GM12878 (cell line): ENCODE measurements around the gene PDZRN4. TPM values are rescaled to one million over a fixed set of nuclear protein-coding genes. Genes with fewer than 3 reads are reported as not detected.

Experiments used
- ATAC-seq: fragments of 200-7000 bp; cut with Tn5 transposase; 3 replicates; pipeline ENCODE4 v1.9.1; 2020; ENCODE audit warnings: mild to moderate bottlenecking, moderate library complexity
- BruUV-seq: library from RNA; stranded (reverse); fragments of 400-500 nt; replicated peaks from 2 replicates; lab custom pipeline; 2021; lab: Mats Ljungman, UMichigan
- CTCF ChIA-PET: fragments of 300-600 bp; sonication (Branson Sonifier 250); formaldehyde crosslinking; extraction: SDS; loops from one replicate; lab custom pipeline; 2021; ENCODE audit warnings: inconsistent platforms; lab: Yijun Ruan, JAX
- POLR2A ChIA-PET: fragments of 350-600 bp; formaldehyde crosslinking; extraction: SDS; loops from one replicate; lab custom pipeline; 2021; ENCODE audit warnings: inconsistent platforms; lab: Charles Lee
- RAD21 ChIA-PET: fragments of 300-600 bp; sonication (Branson Sonifier 250); formaldehyde crosslinking; loops from one replicate; lab custom pipeline; 2023; ENCODE audit warnings: antibody characterized with exemption; ENCODE audit not compliant: unreplicated experiment; lab: Charles Lee
- SMC1A ChIA-PET: fragments of 300-600 bp; sonication (Branson Sonifier 250); formaldehyde crosslinking; loops from one replicate; lab custom pipeline; 2023; ENCODE audit not compliant: unreplicated experiment, uncharacterized antibody; lab: Charles Lee
- DNase-seq: peaks from one replicate; pipeline ENCODE4 v3.0.0-alpha.2; 2011; ENCODE audit warnings: low read depth, low spot score
- FAIRE-seq: peaks from 3 replicates; lab custom pipeline; 2011; peaks lifted over from hg19 to GRCh38; lab: Jason Lieb, UNC
- H2AFZ ChIP-seq: 2 replicates; pipeline ENCODE4 v1.6.0; 2011; ENCODE audit warnings: low read depth, low read length, control low read depth; ENCODE audit not compliant: control insufficient read depth
- H3K27ac ChIP-seq: 2 replicates; pipeline ENCODE4 v1.5.1; 2011; ENCODE audit warnings: control low read depth; ENCODE audit not compliant: control insufficient read depth, insufficient read depth
- H3K27me3 ChIP-seq, 2 experiments: replicated peaks in 1 of 2; 2 replicates each; pipeline versions ENCODE4 v1.6.0 to v1.6.1; 2011; ENCODE audit warnings: low read length in 1 of 2; ENCODE audit not compliant: control insufficient read depth in 2 of 2, insufficient read depth in 2 of 2
- H3K36me3 ChIP-seq, 2 experiments: 2 replicates each; pipeline ENCODE4 v1.5.1; 2011; ENCODE audit warnings: low read length in 1 of 2; ENCODE audit not compliant: control insufficient read depth in 2 of 2, insufficient read depth in 2 of 2
- H3K4me1 ChIP-seq: 2 replicates; pipeline ENCODE4 v1.6.1; 2011; ENCODE audit warnings: mild to moderate bottlenecking, low read length, moderate library complexity, mixed read lengths; ENCODE audit not compliant: control insufficient read depth, insufficient read depth
- H3K4me2 ChIP-seq: 2 replicates; pipeline ENCODE4 v1.6.0; 2011; ENCODE audit warnings: control low read depth; ENCODE audit not compliant: control insufficient read depth, insufficient read depth
- H3K4me3 ChIP-seq: fragments of 200-600 bp; sonication (generic); 2 replicates; pipeline ENCODE4 v1.5.1; 2016
- H3K79me2 ChIP-seq: 2 replicates; pipeline ENCODE4 v1.6.0; 2011; ENCODE audit warnings: low read length; ENCODE audit not compliant: control insufficient read depth, insufficient read depth
- H3K9ac ChIP-seq: 2 replicates; pipeline ENCODE4 v1.8.0; 2011; ENCODE audit warnings: low read length, control low read depth, mixed read lengths; ENCODE audit not compliant: control insufficient read depth, insufficient read depth
- H3K9me3 ChIP-seq: replicated peaks from 3 replicates; pipeline ENCODE4 v1.5.1; 2011; ENCODE audit warnings: mild to moderate bottlenecking, low read length; ENCODE audit not compliant: control insufficient read depth, insufficient read depth
- H4K20me1 ChIP-seq: 2 replicates; pipeline ENCODE4 v1.6.0; 2011; ENCODE audit not compliant: control insufficient read depth, insufficient read depth
- CBFB ChIP-seq: IDR thresholded peaks from 2 replicates; pipeline ENCODE4 v1.6.1; 2016; ENCODE audit warnings: antibody characterized with exemption, low read depth
- CBX5 ChIP-seq: sonication (generic); IDR thresholded peaks from 2 replicates; pipeline ENCODE4 v1.6.1; 2016; ENCODE audit warnings: low read depth, moderate library complexity, mild to moderate bottlenecking, inconsistent platforms
- CHD1 ChIP-seq: IDR thresholded peaks from 2 replicates; pipeline ENCODE4 v1.6.1; 2012; ENCODE audit warnings: low read depth, low read length, improper control_type of control experiment
- FOS ChIP-seq: IDR thresholded peaks from 3 replicates; pipeline ENCODE4 v1.6.1; 2011; ENCODE audit warnings: borderline replicate concordance; ENCODE audit not compliant: insufficient read length; ENCODE audit errors: extremely low read depth
- NBN ChIP-seq: fragments of 450-650 bp; IDR thresholded peaks from 2 replicates; pipeline ENCODE4 v1.6.1; 2016
- SIN3A ChIP-seq: IDR thresholded peaks from 2 replicates; pipeline ENCODE4 v1.6.1; 2012; ENCODE audit warnings: low read depth, low read length, improper control_type of control experiment
- SMAD1 ChIP-seq: fragments of 450-650 bp; IDR thresholded peaks from 2 replicates; pipeline ENCODE4 v1.6.1; 2018; ENCODE audit warnings: mild to moderate bottlenecking, low read depth; ENCODE audit not compliant: partially characterized antibody
- SREBF1 ChIP-seq: IDR thresholded peaks from 2 replicates; pipeline ENCODE4 v1.6.1; 2012; ENCODE audit warnings: mild to moderate bottlenecking, low read length
- ZNF24 ChIP-seq: fragments of 450-650 bp; IDR thresholded peaks from 2 replicates; pipeline ENCODE4 v1.6.1; 2017; ENCODE audit warnings: antibody characterized with exemption, mild to moderate bottlenecking
- ZNF274 ChIP-seq: IDR thresholded peaks from one replicate; pipeline ENCODE4 v1.8.0; 2011; ENCODE audit not compliant: insufficient read length, insufficient read depth
- WGBS: methylation state at CpG from one replicate; pipeline ENCODE4 v1.1.6; 2016; ENCODE audit warnings: low lambda C conversion rate; ENCODE audit not compliant: insufficient replicate concordance, insufficient coverage; ENCODE audit errors: missing lambda C conversion rate; 5-methylcytosine and 5-hydroxymethylcytosine counted together
- in situ Hi-C: fragments of 300-500 bp; cut with MboI; formaldehyde crosslinking; loops from 9 replicates; pipeline ENCODE4 v1.14.3; 2018; ENCODE audit warnings: mixed read lengths
- intact Hi-C: fragments of 100-400 bp; cut with micrococcal nuclease; formaldehyde crosslinking; loops from one replicate; pipeline ENCODE4 v1.14.2; 2022; ENCODE audit not compliant: unreplicated experiment
- polyA plus RNA-seq, 11 experiments: library from polyadenylated mRNA; depleted of rRNA in 4 of 11; unstranded in 6 of 11; stranded (reverse) in 5 of 11; fragments of >200 nt; fragmentation: Nextera tagmentation in 4 of 11; fragmentation: Illumina TruSeq in 1 of 11; extraction: Ambion mirVana in 4 of 11; extraction: Trizol in 1 of 11; gene quantifications; 1 replicate in 1 of 11; 2 replicates in 10 of 11; pipeline versions ENCODE4 v1.2.1 to v1.2.3, GENCODE V29; 2011 to 2016; ENCODE audit warnings: inconsistent platforms in 2 of 11, missing spikeins in 2 of 11, low read depth in 1 of 11
- total RNA-seq, 4 experiments: library from RNA; depleted of rRNA in 3 of 4; stranded (reverse); fragments of >200 nt in 3 of 4; fragmentation: Illumina TruSeq in 1 of 4; extraction: Trizol in 1 of 4; gene quantifications; 2 replicates each; pipeline versions ENCODE4 v1.2.1 to v1.2.3, GENCODE V29; 2013 to 2021
- TF ChIP-seq, protein P1 (sequence below): fragments of 450-650 bp; IDR thresholded peaks from 2 replicates; pipeline ENCODE4 v1.6.1; 2017; ENCODE audit warnings: low read depth, mild to moderate bottlenecking, moderate library complexity
- TF ChIP-seq, protein P2 (sequence below): fragments of 450-650 bp; formaldehyde crosslinking; IDR thresholded peaks from 2 replicates; pipeline ENCODE4 v1.5.0; 2022; ENCODE audit warnings: mild to moderate bottlenecking, missing genetic modification characterization

Gene PDZRN4
- total and polyA plus RNA-seq, 10 of the 15 experiments (the other 5 are each of a cell fraction or from before 2014, with no cell fraction given) = 0.03 TPM; not detected in 9

- FAIRE-seq = no peak
- Histone ChIP-seq H3K9me3 (no peaks in the 10 kb centered on the region), H3K4me2 (no peak overlapping the region), H3K36me3 (no peaks in the 10 kb centered on the region), H3K27me3 (no peaks in the 10 kb centered on the region), H3K4me1 (no peaks in the 10 kb centered on the region), H4K20me1 (no peaks in the 10 kb centered on the region), H3K27ac (no peak overlapping the region), H3K79me2 (no peaks in the 10 kb centered on the region), H3K4me3 (no peak overlapping the region), H2AFZ (no peak overlapping the region), H3K9ac (no peak overlapping the region)
- ChIA-PET POLR2A (no interaction called here), SMC1A (no interaction called here), RAD21 (no interaction called here), CTCF (no interaction called here)
- BruUV-seq = no TSS peak
- in situ Hi-C loops (no loop called here), intact Hi-C loops (no loop called here)
- WGBS = 63% methylated on average over 6 of the region's 6 CpGs
- TF ChIP-seq, protein P1, sequence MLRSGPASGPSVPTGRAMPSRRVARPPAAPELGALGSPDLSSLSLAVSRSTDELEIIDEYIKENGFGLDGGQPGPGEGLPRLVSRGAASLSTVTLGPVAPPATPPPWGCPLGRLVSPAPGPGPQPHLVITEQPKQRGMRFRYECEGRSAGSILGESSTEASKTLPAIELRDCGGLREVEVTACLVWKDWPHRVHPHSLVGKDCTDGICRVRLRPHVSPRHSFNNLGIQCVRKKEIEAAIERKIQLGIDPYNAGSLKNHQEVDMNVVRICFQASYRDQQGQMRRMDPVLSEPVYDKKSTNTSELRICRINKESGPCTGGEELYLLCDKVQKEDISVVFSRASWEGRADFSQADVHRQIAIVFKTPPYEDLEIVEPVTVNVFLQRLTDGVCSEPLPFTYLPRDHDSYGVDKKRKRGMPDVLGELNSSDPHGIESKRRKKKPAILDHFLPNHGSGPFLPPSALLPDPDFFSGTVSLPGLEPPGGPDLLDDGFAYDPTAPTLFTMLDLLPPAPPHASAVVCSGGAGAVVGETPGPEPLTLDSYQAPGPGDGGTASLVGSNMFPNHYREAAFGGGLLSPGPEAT = no peak
- no peak for ATAC-seq
- DNase-seq = no peak
Observed at GRCh38 chr12:41402801-41403200, 214.7 kb downstream of the PDZRN4 start.

- FAIRE-seq (no peak), ATAC-seq (no peak)
- CTCF ChIA-PET = interaction anchor here (0.9 kb wide), 1 partner anchor 43 kb away, joined by 3 read pairs; no protein-coding TSS in a partner anchor
- in situ Hi-C loops (no loop called here), intact Hi-C loops (no loop called here)
- H3K9ac ChIP-seq = no peak overlapping the region
- RAD21 ChIA-PET = no interaction called here
- POLR2A ChIA-PET = no interaction called here
- H3K9me3 ChIP-seq = no peaks in the 10 kb centered on the region
- no peaks in the 10 kb centered on the region for H4K20me1 ChIP-seq
- SMC1A ChIA-PET = interaction anchor here (0.6 to 1.2 kb wide), 2 partner anchors 12 to 71 kb away, joined by 3 to 4 read pairs; no protein-coding TSS in a partner anchor
- WGBS = 12% methylated on average over 3 of the region's 3 CpGs
- no peaks in the 10 kb centered on the region for H3K4me1 ChIP-seq
- H3K27ac ChIP-seq = no peak overlapping the region
- no peaks in the 10 kb centered on the region for H3K79me2 ChIP-seq
- H2AFZ ChIP-seq = no peak overlapping the region
- BruUV-seq = no TSS peak
- H3K4me3 ChIP-seq = no peak overlapping the region
- no peaks in the 10 kb centered on the region for H3K27me3 ChIP-seq
- TF ChIP-seq SMAD1 (no peak), CHD1 (no peak), SREBF1 (no peak), FOS (no peak), NBN (no peak), ZNF24 (no peak), CBX5 (no peak), SIN3A (no peak), CBFB (no peak), ZNF274 (no peak)
- TF ChIP-seq, protein P2, sequence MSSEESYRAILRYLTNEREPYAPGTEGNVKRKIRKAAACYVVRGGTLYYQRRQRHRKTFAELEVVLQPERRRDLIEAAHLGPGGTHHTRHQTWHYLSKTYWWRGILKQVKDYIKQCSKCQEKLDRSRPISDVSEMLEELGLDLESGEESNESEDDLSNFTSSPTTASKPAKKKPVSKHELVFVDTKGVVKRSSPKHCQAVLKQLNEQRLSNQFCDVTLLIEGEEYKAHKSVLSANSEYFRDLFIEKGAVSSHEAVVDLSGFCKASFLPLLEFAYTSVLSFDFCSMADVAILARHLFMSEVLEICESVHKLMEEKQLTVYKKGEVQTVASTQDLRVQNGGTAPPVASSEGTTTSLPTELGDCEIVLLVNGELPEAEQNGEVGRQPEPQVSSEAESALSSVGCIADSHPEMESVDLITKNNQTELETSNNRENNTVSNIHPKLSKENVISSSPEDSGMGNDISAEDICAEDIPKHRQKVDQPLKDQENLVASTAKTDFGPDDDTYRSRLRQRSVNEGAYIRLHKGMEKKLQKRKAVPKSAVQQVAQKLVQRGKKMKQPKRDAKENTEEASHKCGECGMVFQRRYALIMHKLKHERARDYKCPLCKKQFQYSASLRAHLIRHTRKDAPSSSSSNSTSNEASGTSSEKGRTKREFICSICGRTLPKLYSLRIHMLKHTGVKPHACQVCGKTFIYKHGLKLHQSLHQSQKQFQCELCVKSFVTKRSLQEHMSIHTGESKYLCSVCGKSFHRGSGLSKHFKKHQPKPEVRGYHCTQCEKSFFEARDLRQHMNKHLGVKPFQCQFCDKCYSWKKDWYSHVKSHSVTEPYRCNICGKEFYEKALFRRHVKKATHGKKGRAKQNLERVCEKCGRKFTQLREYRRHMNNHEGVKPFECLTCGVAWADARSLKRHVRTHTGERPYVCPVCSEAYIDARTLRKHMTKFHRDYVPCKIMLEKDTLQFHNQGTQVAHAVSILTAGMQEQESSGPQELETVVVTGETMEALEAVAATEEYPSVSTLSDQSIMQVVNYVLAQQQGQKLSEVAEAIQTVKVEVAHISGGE (CRISPR knock-in tag) = no peak
- TF ChIP-seq, all 136 proteins: peak for 0
- H3K36me3 ChIP-seq = no peaks in the 10 kb centered on the region
- DNase-seq = no peak
- no peak overlapping the region for H3K4me2 ChIP-seq
Observed at GRCh38 chr12:41407232-41407799, 219.2 kb downstream of the PDZRN4 start.
